Measurements from ENCODE around the gene DNA2.
"Not testable (repeated sequence)": the region's sequence is repeated elsewhere in the genome, so short reads cannot be mapped to it uniquely, and the experiment has no call there.

DNA2 gene, protein sequence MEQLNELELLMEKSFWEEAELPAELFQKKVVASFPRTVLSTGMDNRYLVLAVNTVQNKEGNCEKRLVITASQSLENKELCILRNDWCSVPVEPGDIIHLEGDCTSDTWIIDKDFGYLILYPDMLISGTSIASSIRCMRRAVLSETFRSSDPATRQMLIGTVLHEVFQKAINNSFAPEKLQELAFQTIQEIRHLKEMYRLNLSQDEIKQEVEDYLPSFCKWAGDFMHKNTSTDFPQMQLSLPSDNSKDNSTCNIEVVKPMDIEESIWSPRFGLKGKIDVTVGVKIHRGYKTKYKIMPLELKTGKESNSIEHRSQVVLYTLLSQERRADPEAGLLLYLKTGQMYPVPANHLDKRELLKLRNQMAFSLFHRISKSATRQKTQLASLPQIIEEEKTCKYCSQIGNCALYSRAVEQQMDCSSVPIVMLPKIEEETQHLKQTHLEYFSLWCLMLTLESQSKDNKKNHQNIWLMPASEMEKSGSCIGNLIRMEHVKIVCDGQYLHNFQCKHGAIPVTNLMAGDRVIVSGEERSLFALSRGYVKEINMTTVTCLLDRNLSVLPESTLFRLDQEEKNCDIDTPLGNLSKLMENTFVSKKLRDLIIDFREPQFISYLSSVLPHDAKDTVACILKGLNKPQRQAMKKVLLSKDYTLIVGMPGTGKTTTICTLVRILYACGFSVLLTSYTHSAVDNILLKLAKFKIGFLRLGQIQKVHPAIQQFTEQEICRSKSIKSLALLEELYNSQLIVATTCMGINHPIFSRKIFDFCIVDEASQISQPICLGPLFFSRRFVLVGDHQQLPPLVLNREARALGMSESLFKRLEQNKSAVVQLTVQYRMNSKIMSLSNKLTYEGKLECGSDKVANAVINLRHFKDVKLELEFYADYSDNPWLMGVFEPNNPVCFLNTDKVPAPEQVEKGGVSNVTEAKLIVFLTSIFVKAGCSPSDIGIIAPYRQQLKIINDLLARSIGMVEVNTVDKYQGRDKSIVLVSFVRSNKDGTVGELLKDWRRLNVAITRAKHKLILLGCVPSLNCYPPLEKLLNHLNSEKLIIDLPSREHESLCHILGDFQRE

DNA sequence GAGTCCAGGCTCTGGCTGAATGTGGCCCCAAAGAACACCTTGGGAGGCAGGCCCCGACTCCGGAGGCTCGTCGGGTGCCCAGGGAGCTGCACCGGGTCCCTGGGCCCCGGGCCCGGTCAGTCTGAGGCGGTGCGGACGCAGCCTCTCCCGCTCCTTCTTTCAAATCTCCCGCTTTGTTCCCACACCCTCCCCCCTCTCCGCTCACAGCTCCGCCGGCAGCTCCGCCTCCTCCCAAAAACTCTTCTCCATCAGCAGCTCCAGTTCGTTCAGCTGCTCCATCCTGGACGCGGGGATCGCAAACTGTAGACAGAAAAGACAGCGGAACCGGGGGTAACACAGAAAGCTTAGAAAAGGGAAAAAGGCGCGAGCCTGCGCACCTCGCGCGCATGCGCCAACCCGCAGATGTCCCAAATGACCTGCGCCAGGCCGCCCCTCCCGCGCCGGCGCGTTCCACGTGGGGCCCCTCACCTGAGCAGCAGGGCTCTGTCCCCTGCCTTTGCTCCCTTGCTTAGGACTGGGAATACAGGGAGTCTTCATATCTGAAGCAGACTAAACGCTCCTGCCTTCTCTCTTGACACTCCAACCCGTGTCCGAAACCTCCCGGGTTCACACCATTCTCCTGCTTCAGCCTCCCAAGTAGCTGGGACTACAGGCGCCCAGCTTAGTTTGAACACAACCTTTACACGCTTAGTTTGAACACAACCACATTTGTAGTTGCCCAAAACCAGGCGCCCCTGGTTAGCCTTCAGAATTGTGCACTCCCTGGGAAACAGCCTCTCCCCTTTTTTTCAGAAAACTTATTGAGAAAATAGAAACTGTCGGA is at the start of gene DNA2:
TSS of gene DNA2 (minus strand) at position 388 of the 823 bp plus-strand sequence. CDS start at position 279, 109 bp downstream.
- DNase-seq = peak; percentile 80 to 81

DNA sequence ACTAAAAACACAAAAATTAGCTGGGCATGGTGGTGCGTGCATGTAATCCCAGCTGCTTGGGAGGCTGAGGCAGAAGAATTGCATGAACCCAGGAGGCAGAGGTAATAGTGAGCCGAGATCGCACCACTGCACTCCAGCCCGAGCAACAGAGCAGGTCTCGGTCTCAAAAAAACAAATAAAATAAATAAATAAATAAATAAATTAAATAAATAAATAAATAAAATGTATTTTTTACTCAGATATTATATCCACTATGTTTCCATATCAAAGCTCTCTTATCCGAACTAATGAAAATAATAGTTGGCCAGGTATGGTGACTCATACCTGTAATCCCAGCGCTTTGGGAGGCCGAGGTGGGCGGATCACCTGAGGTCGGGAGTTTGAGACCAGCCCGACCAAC is 46.8 kb upstream of the DNA2 start:
- not testable (repeated sequence) for DNase-seq

DNA sequence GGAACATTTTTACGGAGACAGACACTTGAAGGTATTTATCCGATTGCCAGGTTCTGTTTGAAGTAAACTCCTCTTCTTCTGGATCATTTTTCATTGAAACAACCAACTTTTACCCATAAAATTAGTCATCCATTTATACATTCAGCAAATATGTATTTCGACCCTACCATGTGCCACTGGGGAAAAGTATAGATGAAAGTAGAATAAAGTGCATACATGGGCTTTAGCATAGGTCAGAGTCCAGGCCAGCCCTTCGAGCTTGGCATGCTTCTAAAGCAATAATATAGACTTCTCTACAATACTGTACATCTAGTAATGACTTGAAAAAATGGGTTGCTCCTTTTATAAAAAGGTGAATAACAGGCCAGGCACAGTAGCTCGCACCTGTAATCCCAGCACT is 45.4 kb upstream of the DNA2 start:
- no peak for DNase-seq

DNA sequence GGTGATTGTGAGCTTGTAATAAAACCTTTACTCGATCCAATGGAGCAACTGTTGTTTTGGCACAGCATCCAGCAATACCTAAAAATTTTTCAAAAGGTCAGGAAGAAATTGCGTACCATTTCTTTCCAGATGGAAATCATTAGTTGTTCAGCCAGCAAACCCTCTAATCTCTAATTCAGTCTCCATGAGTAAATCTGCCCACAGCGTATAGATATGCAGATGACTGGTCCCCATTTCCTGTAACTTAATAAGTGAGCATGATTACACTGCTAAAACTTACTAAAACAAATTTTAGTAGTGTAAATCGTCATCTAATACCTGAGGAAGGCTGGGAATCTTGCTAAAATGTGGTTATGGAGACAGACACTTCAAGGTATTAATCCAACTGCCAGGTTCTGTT is 45.0 kb upstream of the DNA2 start:
- no peak for DNase-seq

GRCh38 chr10:68516216-68516615 is 44.4 kb upstream of the DNA2 start:
- DNase-seq = not testable (repeated sequence)

DNA sequence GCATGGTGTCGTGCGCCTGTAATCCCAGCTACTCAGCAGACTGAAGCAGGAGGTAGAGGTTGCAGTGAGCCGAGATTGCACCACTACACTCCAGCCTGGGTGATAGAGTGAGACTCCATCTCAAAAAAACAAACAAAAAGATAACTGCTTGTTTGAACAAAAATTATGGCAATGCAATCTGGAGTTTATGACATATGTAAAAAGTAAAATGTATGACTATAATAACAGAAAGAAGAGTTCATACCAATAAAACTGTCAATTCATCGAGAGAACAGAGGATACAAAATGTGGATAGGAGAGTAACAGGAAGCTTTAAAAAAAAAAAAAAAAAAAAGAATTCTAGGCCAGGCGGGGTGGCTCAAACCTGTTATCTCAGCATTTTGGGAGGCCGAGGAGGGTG is 36.3 kb upstream of the DNA2 start:
- no peak for DNase-seq

GRCh38 chr10:68506411-68506810 is 34.6 kb upstream of the DNA2 start:
- DNase-seq = no peak

GRCh38 chr10:68502846-68503245 is 31.1 kb upstream of the DNA2 start:
- no peak for DNase-seq

DNA sequence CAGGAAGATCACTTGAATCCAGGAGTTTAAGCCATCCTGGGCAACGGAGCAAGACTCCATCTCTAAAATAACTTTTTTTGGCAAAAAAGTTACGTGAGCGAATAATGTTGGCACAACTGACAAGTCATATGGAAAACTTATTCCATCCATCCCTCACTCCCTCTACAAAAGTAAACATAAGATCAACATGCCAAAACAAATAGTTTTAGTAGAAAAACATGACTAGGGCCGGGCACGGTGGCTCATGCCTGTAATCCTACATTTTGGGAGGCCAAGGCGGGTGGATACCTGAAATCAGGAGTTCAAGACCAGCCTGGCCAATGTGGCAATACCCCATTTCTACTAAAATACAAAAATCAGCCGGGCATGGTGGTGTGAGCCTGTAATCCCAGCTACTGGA is 29.9 kb upstream of the DNA2 start:
- no peak for DNase-seq

GRCh38 chr10:68499544-68499943 is 27.8 kb upstream of the DNA2 start:
- DNase-seq = no peak

- DNase-seq = no peak
Observed at GRCh38 chr10:68496072-68496471, 24.3 kb upstream of the DNA2 start.

DNA sequence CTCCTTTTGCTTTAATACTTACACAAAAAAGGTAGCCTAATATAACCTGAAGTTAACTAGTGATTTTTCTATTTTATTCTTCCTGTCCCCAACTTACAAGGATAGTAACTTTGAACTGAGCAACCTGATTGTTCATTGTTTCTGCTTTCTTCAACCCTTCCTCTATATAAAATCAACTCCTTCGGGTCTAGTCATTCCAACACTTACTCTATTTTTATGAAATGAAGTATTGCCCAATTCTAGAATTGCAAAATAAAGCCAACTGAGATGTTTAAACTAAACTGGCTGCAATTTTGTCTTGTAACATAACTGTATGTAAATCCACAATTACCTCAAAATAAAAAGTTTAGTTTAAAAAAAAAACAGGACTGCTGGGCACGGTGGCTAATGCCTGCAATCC is 20.3 kb upstream of the DNA2 start:
- DNase-seq = peak; percentile 23 to 50

- no peak for DNase-seq
Observed at GRCh38 chr10:68489919-68490318, 18.1 kb upstream of the DNA2 start.

GRCh38 chr10:68474021-68474420 is 2.2 kb upstream of the DNA2 start:
- no peak for DNase-seq

GRCh38 chr10:68471063-68471585 is 649 bp downstream of the DNA2 start:
- no peak for DNase-seq

GRCh38 chr10:68470300-68470699 is 1.5 kb downstream of the DNA2 start:
- DNase-seq = no peak

DNA sequence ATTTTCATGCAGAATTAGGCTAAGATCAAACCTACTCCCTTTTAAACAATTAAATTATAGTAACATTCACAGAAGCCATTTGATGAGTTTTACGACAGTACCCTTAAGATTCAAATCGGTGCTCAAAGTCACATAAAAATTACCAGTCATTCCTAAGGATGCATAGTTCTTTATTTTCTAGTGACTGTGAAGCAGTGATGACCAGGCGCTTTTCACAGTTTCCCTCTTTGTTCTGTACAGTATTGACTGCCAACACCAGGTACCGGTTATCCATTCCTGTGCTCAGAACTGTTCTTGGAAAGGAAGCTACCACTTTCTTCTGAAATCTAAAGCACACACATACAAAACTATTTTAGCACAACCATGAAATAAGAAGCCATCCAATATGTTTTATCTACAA is 1.9 kb downstream of the DNA2 start:
- no peak for DNase-seq

- not testable (repeated sequence) for DNase-seq
Observed at GRCh38 chr10:68464729-68465128, 7.0 kb downstream of the DNA2 start.

GRCh38 chr10:68463365-68464093 is 8.2 kb downstream of the DNA2 start:
- no peak for DNase-seq

GRCh38 chr10:68462536-68462935 is 9.2 kb downstream of the DNA2 start:
- DNase-seq = no peak

DNA sequence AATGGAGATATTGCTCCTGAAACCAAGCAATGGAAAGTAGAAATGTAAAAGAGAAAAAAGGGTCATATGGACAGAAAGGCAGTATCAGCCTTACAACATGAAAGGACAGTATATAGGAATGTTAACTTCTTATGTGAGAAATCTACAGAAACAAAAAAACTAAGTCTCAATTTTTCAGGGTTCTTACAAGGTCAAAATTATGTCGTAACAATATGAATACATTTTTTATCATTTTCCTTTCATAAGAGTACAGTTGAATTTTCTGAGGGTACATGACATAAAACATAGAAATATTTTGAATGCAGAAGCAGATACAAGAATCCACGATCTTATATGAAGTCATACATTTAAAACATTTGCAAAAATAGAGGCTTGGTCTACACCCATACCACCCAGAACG is 10.7 kb downstream of the DNA2 start:
- DNase-seq = no peak

DNA sequence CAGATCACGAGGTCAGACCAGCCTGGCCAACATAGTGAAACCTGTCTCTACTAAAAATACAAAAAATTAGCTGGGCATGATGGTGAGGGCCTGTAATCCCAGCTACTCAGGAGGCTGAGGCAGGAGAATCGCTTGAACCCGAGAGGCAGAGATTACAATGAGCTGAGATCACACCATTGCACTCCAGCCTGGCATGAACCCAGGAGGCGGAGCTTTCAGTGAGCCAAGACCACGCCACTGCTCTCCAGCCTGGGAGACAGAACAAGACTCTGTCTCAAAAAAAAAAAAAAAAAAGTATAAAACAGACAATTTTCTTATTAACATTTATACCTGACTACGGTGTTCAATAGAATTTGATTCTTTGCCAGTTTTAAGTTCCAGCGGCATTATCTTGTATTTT is 22.1 kb downstream of the DNA2 start:
- not testable (repeated sequence) for DNase-seq

All from AML-193 (cell line).